Stomach (tissue), 4 donors: ENCODE results near the gene ALKBH8.

Experiments
- POLR2A ChIP-seq, 4 donors: fragments of 450-650 bp; IDR thresholded peaks; one replicate each; pipeline ENCODE4 v1.6.1; 2016; ENCODE audit warnings: antibody characterized with exemption in 4 of 4, control low read depth in 2 of 4, mild to moderate bottlenecking in 1 of 4, moderate library complexity in 1 of 4
- TF ChIP-seq, protein P1 (sequence below), 7 experiments: fragments of 450-650 bp in 4 of 7; fragments of 200-600 bp in 3 of 7; sonication (generic) in 3 of 7; IDR thresholded peaks; one replicate each; pipeline ENCODE4 v1.5.1; 2016 to 2019; ENCODE audit warnings: antibody characterized with exemption in 7 of 7, control low read depth in 2 of 7, mild to moderate bottlenecking in 1 of 7

GRCh38 chr11:107496011-107496410 lies 69.5 kb downstream of the ALKBH8 start:
- TF ChIP-seq, protein P1, sequence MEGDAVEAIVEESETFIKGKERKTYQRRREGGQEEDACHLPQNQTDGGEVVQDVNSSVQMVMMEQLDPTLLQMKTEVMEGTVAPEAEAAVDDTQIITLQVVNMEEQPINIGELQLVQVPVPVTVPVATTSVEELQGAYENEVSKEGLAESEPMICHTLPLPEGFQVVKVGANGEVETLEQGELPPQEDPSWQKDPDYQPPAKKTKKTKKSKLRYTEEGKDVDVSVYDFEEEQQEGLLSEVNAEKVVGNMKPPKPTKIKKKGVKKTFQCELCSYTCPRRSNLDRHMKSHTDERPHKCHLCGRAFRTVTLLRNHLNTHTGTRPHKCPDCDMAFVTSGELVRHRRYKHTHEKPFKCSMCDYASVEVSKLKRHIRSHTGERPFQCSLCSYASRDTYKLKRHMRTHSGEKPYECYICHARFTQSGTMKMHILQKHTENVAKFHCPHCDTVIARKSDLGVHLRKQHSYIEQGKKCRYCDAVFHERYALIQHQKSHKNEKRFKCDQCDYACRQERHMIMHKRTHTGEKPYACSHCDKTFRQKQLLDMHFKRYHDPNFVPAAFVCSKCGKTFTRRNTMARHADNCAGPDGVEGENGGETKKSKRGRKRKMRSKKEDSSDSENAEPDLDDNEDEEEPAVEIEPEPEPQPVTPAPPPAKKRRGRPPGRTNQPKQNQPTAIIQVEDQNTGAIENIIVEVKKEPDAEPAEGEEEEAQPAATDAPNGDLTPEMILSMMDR (IDR thresholded peaks at IDR 0.05) = no peak
- no peak for TF ChIP-seq POLR2A (IDR thresholded peaks at IDR 0.05)
